VCaP (cell line): ENCODE data around the gene CCDC148.
A peak's percentile ranks its signal among the peaks of the same experiment; 100 is the strongest.

Source experiments
- H3K27ac ChIP-seq: fragments of 450-650 bp; 2 replicates; pipeline ENCODE4 v1.5.1; 2017
- CTCF ChIP-seq: fragments of 450-650 bp; conservative IDR thresholded peaks from 2 replicates; pipeline ENCODE4 v1.5.1; 2017; ENCODE audit warnings: mild to moderate bottlenecking, moderate library complexity

CCDC148 gene

GRCh38 chr2:158456309-158457066 is at the start of gene CCDC148, which contains the start of gene PKP4:
CCDC148 (minus strand) TSS chr2:158456753; CDS start chr2:158456439, 314 bp downstream.
PKP4 (plus strand) TSS chr2:158456952; CDS start chr2:158533185, 76,233 bp downstream.
- 0 out of 2 replicates have a peak, but pooled peaks have one; percentile 5 for TF ChIP-seq CTCF
- H3K27ac ChIP-seq: peak within 1 kb of the TSS; percentile 88

- TF ChIP-seq CTCF: no peak
- no peak overlapping the region for H3K27ac ChIP-seq
Observed at GRCh38 chr2:158505448-158505934, 48.9 kb upstream of the CCDC148 start.

GRCh38 chr2:158504088-158504487 is 47.5 kb upstream of the CCDC148 start:
- no peak for TF ChIP-seq CTCF
- no peak overlapping the region for H3K27ac ChIP-seq

GRCh38 chr2:158502974-158503373 is 46.4 kb upstream of the CCDC148 start:
- no peak for TF ChIP-seq CTCF
- no peak overlapping the region for H3K27ac ChIP-seq

- TF ChIP-seq CTCF: no peak
- H3K27ac ChIP-seq: no peak overlapping the region
Observed at GRCh38 chr2:158501301-158501700, 44.7 kb upstream of the CCDC148 start.

GRCh38 chr2:158500333-158500732 is 43.8 kb upstream of the CCDC148 start:
- H3K27ac ChIP-seq: no peak overlapping the region
- TF ChIP-seq CTCF: no peak

GRCh38 chr2:158499383-158499782 is 42.8 kb upstream of the CCDC148 start:
- TF ChIP-seq CTCF: no peak
- no peak overlapping the region for H3K27ac ChIP-seq
